Activated CD4-positive, alpha-beta T cell treated with anti-CD3 and anti-CD28 coated beads, Interleukin-2, Interleukin-4, amounts not matched to agents 100 ng/mL and 50 ng/mL, durations not matched to agents 16 hours and 8 hours (primary cell): ENCODE measurements around the gene UBE2E1.

ENCODE experiments used
- DNase-seq: peaks from one replicate; pipeline ENCODE4 v3.0.0-alpha.2; 2020; ENCODE audit warnings: low spot score

Gene UBE2E1

DNA sequence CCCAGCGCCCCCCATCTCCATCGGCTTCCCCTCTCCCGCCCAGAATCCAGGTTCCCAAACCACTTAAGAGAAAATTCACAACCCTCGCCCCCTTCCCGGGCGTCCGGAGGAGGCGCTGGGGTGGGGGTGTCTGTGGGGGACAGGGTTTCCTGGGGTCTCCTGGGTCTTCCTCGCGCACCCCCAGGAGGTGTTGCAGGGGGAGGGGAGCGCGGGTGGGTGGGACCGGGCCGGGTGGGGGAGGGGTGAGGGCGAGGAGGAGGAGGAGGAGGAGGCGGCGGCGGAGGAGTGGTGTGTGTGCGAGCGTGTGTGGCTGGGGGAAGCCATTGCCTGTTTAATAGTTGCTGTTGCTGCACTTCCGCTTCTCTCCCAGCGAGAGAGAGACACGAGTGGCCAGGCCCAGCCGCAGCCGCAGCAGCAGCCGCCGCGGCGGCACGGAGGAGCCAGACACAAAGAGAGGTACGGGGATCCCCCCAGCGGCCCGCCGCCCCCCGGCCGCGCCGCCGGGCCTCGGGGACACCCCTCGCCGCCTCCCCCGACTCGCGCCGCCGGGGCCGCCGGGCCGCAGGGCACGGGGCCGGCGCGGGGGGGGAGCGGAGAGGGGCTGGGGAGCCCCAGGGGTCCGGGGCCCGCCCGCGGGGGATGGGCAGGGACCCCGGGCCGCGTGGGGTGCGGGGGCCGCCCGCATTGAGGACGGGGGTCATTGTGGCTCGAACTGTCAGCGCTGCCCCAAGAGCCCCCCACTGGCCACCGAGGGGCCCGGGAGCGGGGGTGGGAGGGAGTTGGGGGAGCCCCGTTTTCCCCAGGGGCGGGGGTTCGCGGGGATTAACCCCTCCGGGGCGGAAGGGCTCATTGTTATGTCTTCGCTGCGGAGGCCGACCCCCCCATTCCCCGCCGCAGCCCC lies at the start of gene UBE2E1:
Gene UBE2E1, plus strand, starts transcription at position 323 of the 901 bp plus-strand sequence. CDS start 1,315 bp downstream, outside the sequence.
- peak; percentile 69 for DNase-seq

DNA sequence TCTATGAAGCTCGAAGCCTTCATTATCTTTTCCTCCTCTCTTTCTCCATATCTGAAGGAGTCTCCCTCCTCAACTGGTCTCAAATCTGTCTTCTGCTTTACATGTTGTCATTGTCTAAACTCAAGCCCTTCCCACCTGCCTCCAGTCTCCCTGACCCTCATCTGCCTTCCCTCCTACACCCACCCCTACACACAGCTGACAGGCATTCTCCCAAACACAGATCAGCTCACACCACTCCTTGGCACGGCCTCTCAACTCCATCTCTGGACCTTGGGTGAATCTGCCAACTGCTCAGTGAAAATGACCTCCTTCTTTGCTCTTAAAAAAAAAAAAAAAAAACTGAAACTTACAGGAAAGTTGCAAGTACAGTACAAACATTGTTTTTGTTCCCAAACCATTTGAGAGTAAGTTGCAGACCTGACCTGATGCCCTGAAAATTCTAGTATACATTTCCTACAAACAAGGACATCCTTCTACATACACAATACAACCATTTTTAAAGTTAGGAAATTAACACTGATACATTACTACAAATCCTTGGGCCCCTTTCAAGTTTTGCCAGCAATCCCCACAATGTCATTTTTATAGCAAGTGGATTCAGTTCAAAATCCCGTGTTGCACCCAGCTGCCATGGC lies 49.4 kb upstream of the UBE2E1 start:
- DNase-seq, result no peak

DNA sequence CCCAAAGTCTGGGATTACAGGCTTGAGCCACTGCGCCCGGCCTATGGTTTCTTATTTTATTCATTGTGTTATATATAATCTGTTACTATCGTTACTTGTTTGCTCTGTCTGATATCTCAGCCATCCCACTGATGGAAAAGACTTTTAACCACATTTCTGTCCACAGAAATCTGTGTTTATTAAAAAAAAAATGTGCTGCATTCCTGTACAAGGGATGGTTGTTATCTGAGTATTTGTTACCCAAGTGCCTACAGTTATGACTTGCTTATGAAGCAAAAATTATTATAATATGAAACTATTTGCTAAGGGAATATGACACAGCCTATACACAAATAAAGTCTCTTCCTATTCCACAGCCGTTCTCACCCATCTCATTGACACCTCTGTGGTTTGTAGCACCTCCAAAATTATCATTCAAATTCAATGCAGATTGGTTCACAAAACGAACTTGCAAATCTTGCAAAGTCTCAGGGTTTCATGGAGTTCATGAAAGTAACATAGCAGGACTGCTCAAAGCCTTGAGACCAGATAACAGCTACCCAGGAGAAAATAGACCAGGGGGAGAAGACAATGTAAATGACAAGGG lies 47.4 kb upstream of the UBE2E1 start:
- DNase-seq, result peak; percentile 22

DNA sequence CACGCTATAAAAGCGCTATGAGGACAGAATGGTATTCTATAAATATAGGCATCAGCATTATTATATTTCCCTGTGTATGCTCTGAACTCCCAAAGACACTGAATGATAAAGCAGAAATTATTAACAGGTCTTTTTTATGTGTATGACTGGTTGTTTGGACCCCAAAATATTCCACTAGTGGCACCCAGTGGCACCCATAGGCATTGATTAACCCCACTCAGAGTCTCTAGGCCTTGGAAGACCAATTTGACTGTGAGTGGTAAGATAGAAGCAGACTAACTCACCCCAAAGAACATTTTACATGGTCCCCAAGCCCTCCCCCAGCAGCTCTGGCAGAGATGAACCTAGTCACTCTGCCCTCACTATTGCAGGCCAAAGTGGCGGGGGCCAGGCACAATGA lies 45.4 kb upstream of the UBE2E1 start:
- DNase-seq, result no peak

GRCh38 chr3:23760871-23761373 lies 44.8 kb upstream of the UBE2E1 start:
- peak; percentile 57 for DNase-seq

DNA sequence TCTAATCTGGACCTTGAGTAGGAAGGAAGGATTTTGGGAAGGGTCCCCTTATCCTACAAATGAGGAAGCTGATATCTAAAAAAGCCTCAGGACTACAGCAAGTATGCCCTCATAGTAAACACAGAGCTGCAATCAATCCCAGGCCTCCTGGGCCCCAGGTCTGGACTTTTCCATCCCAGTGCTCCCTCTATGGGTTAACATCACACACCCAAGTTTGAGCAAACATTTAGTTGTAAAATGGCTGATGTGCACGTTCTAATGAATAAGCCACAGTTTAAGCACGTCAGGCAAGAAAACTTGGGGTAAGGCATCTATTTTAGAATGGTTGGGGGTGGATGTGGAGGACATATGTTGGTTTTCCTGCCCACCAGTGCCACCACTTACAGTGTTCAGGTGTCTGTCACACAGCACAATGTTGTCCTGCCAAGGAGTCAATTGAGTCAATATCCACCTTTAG lies 44.3 kb upstream of the UBE2E1 start:
- peak; percentile 39 for DNase-seq

- DNase-seq, result peak; percentile 84
These were observed 43.5 kb upstream of the UBE2E1 start for GRCh38 chr3:23762214-23762613.

- no peak for DNase-seq
These were observed 42.8 kb upstream of the UBE2E1 start for GRCh38 chr3:23762759-23763477.

DNA sequence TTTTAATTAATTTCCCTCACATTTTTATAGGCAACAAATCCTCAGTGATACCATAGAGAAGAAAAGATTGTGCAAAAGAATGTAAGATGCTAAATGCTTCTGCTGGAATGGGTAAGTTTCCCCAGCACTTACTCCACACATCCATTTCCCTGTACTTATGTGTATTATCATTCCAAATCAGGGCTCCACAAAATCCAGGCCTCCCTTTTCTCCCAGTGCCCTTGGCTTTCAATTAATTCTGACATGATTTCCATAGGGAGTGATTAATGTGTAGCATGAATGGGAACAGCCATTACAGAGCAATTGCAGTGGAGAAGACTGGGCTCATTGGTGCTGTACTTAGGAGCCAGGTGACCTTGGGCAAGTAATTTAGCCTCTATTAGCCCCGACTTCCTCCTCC lies 41.3 kb upstream of the UBE2E1 start:
- no peak for DNase-seq

DNA sequence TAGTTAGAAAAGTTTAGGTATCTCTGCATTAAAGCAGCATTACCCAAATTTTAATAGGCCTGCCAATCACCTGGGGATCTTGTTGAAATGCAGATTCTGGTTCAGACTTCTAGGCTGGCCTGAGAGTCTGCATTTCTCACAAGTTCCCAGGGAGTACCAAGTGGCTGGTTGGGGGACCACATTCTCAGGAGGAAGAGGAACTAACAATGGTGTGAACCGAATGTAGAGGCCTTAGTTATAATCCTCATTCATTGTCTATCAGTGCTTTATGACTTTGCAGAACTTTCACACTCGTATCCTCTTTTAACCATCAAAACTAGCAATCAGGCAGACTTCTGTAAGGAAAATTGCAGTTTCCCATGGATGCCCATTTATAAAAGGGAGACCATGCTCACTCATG lies 38.2 kb upstream of the UBE2E1 start:
- DNase-seq, result no peak

DNA sequence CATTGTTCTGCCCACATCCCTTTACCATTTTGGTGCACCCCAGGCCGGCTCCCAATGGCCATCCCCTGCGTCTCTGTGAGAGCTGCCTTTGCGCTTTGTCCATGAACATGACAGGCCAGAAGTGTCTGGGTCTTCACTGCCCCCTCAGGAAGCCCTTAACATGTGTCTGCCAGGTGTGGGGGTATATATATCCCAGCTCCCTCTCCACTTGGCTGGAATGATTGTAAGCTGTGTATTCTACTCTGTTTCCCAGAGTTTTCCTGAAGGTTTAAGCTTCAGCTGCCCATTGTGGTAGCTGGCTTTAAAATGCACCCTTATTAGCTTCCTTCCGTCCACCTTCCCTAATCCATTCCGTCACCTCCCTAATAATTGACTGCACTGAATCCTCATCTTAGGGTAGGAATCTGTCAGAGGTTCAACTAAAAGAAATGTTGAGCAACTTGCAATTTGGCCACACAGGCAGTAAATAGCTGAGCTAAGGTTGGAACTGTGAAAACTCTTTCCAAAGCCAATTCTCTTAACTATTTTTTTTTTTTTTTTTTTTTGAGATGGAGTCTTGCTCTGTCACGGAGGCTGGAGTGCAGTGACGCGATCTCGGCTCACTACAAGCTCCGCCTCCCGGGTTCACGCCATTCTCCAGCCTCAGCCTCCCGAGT lies 30.4 kb upstream of the UBE2E1 start:
- DNase-seq, result no peak

DNA sequence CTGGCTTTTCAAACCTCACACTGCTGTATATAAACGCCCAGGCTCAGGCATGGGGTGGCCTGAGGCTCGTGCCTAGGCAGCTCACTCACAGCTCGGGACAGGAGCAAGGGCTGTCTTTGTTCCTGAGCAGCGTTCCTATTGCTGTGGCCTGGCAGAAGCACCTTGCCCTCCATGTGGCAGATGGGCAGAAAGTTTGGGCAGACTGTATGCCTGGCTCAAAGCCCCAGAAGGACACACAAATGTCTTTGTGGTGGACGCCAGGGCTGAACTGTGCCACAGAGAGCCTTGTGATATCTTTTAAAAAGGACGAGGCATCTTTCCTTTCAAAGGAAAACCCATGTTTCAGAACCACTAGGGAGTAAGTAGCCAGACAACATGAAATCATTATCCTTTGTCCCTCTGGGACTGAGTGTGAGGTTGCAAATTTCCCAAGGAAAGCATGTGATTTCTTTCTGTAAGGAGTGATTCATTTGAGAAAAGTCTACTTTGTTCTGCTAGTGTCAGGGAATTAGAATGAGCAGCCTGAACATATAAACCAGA lies 29.3 kb upstream of the UBE2E1 start:
- no peak for DNase-seq

DNA sequence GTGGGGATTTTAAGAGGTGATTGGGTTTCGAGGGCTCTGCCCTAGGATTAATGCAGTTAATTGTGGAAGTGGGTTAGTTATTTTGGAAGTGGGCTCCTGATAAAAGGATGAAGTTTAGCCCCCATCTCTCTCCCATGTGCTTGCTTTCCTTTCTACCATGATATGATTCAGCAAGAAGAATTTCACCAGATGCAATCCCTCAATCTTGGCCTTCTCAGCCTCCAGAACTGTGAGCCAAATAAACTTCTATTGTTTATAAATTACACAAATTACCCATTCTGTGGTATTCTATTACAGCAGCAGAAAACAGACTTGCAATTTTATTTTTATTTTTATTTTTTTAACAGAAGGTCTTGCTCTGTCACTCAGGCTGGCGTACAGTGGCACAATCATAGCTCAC lies 27.3 kb upstream of the UBE2E1 start:
- DNase-seq, result no peak

- DNase-seq, result no peak
These were observed 25.9 kb upstream of the UBE2E1 start for GRCh38 chr3:23779841-23780240.

DNA sequence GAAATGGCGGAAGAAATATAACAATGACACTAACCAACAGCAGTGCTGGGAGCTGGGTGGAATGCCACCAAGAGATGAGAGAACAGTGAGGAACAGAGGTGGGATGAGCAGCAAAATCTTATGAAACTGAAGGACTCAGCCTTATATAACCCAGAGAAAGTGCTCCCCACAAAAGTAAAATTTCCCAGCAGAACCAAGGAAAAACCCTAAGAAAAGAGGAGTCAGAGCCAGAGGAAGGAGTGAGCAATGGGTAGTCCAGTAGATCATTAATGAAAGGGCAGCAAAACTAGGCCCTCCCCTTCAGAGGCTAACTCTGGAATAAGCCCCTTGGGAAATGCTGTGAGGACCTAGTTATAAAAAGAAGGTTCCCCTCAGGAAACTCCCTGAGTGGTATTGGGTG lies 24.7 kb upstream of the UBE2E1 start:
- DNase-seq, result no peak

GRCh38 chr3:23781871-23782270 lies 23.9 kb upstream of the UBE2E1 start:
- no peak for DNase-seq

DNA sequence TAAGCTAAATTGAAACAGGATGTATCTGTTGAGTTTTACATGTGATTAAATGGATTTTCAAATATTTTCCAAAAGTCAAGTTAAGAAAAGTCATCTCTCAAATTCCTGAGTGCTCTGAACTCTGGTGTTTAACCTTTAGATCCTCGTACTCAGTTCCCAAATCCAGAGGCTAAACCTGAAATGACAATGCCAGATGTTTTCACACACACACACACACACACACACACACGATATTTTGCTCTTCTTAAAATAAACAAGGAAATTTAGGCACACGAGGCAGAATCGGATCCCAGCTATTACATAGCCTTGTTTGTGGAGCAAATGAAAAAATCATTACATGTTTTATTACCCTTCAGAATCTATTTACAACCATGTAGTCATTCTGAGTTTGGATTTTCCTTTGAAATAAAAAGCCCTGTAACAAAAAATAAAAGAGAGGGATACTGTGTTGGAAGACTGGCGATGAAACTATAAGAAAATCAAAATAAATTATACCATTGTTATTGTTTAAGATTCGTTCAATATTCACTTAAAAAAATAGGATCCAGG lies 20.6 kb upstream of the UBE2E1 start:
- DNase-seq, result no peak

GRCh38 chr3:23785882-23786281 lies 19.9 kb upstream of the UBE2E1 start:
- no peak for DNase-seq

- no peak for DNase-seq
These were observed 14.1 kb upstream of the UBE2E1 start for GRCh38 chr3:23791678-23792077.

GRCh38 chr3:23793528-23794134 lies 12.1 kb upstream of the UBE2E1 start:
- no peak for DNase-seq

- DNase-seq, result no peak
These were observed 10.7 kb upstream of the UBE2E1 start for GRCh38 chr3:23795096-23795495.
